Right lobe of liver (tissue), 6 donors: ENCODE measurements around the gene SSRP1. TPM values are rescaled to one million over a fixed set of nuclear protein-coding genes. Genes with fewer than 3 reads are reported as not detected.
A peak's percentile ranks its signal among the peaks of the same experiment; 100 is the strongest.

Source experiments
- ATAC-seq, 4 donors: fragments of 200-7000 bp; cut with Tn5 transposase; one replicate each; pipeline ENCODE4 v1.9.1; 2020; ENCODE audit warnings: mild to moderate bottlenecking in 4 of 4, moderate library complexity in 4 of 4
- DNase-seq, 3 donors: peaks; one replicate each; pipeline ENCODE4 v3.0.0-alpha.2; 2020
- H3K27ac ChIP-seq, 3 donors: fragments of 200-600 bp; one replicate each; pipeline ENCODE4 v1.8.0; 2022
- H3K27me3 ChIP-seq, 2 donors: fragments of 200-600 bp; one replicate each; pipeline ENCODE4 v1.8.0; 2022
- H3K36me3 ChIP-seq, 4 donors: fragments of 200-600 bp; sonication (generic) in 1 of 4; one replicate each; pipeline versions ENCODE4 v1.5.1 to v1.8.0; 2017 to 2022; ENCODE audit warnings: control low read depth in 1 of 4
- H3K4me1 ChIP-seq, 4 donors: fragments of 200-600 bp; sonication (generic) in 1 of 4; one replicate each; pipeline versions ENCODE4 v1.5.1 to v1.8.0; 2017 to 2022; ENCODE audit warnings: control low read depth in 1 of 4
- H3K4me3 ChIP-seq, 3 donors: fragments of 200-600 bp; one replicate each; pipeline ENCODE4 v1.8.0; 2022
- H3K9me3 ChIP-seq, 4 donors: fragments of 200-600 bp; sonication (generic) in 1 of 4; one replicate each; pipeline versions ENCODE4 v1.5.1 to v1.8.0; 2017 to 2022; ENCODE audit warnings: control low read depth in 1 of 4
- POLR2A ChIP-seq: fragments of 450-650 bp; IDR thresholded peaks from one replicate; pipeline ENCODE4 v1.6.1; 2017; ENCODE audit warnings: antibody characterized with exemption, mild to moderate bottlenecking
- WGBS: methylation state at CpG from one replicate; pipeline ENCODE4 v1.1.6; 2018; ENCODE audit warnings: low coverage, low lambda C conversion rate; ENCODE audit not compliant: insufficient coverage; ENCODE audit errors: missing lambda C conversion rate; 5-methylcytosine and 5-hydroxymethylcytosine counted together
- intact Hi-C, 2 donors: fragments of 100-400 bp; cut with DNase I; formaldehyde crosslinking; loops; one replicate each; pipeline versions ENCODE4 v1.11.2 to v1.14.1; 2022
- total RNA-seq, 6 experiments: library from RNA; depleted of rRNA in 2 of 6; stranded (reverse); fragments of >200 nt in 2 of 6; fragmentation: NEBNext Ultra II Directional in 3 of 6; extraction: Animal tissue kit (Norgen Biotek cat#: 25700) in 3 of 6; gene quantifications; one replicate each; pipeline versions ENCODE4 v1.1.0 to v1.2.4, GENCODE V29; 2016 to 2023
- TF ChIP-seq, protein P1 (sequence below), 4 donors: fragments of 200-600 bp in 3 of 4; fragments of 450-650 bp in 1 of 4; IDR thresholded peaks; one replicate each; pipeline versions ENCODE4 v1.5.1 to v1.8.0; 2016 to 2022; ENCODE audit warnings: antibody characterized with exemption in 4 of 4, mild to moderate bottlenecking in 2 of 4
- donor health status: DM: no; HTN: yes; CAD: no.
- donor health status: DM: no; HTN: no; CAD: no.
- donor health status: DM: no; HTN: no; CAD: no.
- donor health status: DM: no; HTN: yes; CAD: no.
- donor health status: DM: no; HTN: yes; CAD: no.

Gene SSRP1
- total RNA-seq, 6 experiments from 2014 or later = 24.5 to 47.9 (median 29.9) TPM

DNA sequence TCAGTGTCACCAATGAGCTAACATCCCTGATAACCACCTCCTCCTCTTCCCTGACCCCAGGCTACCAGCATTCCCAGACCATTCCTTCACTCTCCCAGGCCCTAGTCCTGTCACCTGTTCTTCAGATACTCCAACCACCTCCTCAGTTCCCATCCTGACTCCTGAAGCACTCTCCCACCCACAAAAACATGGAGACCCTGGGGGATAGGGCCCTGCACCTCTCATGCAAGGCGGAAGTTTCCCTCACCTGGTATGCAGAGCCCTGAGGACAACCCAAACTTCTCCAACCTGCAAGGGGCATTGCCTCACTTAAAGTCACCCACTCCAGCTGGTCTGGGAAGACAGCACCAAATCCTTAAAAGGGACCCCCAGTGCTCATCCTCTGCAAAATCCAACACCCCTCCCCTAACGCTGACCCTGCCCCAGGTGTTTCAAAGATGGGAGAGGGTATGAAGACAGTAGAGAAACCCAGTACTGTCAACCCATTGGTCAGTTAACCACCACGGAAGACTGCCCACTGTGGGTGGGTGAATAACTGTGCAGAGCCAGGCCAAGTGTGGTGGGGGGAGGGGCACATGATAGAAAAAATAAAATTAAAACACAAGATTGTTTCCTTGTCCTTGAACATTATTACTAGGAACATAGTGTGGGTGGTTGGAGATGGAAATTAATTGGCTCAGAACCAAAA, 12.4 kb downstream of the SSRP1 start:
- WGBS = 52% methylated on average over 3 of the region's 3 CpGs
- Histone ChIP-seq H3K4me3 (peak overlapping the region; percentile 65 to 73 (median 70)), H3K9me3 (no peaks in the 10 kb centered on the region), H3K36me3 (peaks cover 0 to 18% (median 6%) of the 10 kb centered on the region in 4 donors), H3K4me1 (peaks cover 0 to 52% (median 22%) of the 10 kb centered on the region in 4 donors), H3K27ac (peak overlapping the region; percentile 86 to 96 (median 88)), H3K27me3 (no peaks in the 10 kb centered on the region)
- DNase-seq = no peak
- no peak for ATAC-seq
- no peak for TF ChIP-seq POLR2A
- TF ChIP-seq, protein P1, sequence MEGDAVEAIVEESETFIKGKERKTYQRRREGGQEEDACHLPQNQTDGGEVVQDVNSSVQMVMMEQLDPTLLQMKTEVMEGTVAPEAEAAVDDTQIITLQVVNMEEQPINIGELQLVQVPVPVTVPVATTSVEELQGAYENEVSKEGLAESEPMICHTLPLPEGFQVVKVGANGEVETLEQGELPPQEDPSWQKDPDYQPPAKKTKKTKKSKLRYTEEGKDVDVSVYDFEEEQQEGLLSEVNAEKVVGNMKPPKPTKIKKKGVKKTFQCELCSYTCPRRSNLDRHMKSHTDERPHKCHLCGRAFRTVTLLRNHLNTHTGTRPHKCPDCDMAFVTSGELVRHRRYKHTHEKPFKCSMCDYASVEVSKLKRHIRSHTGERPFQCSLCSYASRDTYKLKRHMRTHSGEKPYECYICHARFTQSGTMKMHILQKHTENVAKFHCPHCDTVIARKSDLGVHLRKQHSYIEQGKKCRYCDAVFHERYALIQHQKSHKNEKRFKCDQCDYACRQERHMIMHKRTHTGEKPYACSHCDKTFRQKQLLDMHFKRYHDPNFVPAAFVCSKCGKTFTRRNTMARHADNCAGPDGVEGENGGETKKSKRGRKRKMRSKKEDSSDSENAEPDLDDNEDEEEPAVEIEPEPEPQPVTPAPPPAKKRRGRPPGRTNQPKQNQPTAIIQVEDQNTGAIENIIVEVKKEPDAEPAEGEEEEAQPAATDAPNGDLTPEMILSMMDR (IDR thresholded peaks at IDR 0.05) = no peak
- intact Hi-C loops = no loop called here

DNA sequence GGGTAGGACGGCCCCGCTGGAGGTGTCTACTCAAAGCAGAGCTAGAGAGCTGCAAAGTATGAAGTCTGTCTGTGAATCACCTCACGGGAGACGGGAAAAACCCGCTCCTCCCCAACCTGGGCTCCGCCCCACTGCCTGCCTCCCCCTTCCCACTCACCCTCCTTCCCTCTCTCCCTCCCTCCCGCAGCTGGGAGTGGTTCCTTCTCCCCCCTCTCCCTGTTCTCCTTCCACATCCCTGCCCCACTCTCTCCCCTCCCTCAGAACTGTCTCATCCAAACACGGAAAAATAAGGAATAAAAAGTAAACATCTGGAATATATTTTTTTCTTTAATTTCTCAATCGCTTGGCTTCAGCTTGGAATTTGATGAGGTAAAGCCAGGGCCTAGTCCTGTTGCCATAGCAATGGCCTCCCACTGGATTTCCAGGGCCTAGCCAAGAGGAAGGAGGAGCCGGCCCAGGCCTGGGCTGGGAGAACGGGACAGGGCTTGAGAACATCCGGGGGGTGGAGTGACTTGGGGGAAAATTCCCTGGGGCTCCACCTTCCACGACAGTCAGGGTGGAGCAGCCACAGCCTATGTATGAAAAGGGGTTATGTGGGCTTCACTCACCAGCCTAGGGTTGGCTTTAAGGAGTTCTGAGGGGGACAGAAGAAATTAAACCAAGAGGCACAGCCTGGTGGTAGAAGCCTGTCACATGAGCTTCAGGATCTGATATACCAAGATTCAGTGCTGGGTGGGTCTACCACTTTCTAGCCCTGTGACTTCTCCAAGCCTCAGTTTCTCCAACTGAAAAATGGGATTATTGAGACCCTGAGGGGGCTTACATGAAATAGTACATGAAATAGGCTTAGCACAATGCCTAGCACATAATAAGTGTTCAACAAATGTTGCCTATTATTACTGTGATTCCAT, 13.2 kb downstream of the SSRP1 start:
- 28% methylated on average over 7 of the region's 13 CpGs for WGBS
- intact Hi-C loops = no loop called here

DNA sequence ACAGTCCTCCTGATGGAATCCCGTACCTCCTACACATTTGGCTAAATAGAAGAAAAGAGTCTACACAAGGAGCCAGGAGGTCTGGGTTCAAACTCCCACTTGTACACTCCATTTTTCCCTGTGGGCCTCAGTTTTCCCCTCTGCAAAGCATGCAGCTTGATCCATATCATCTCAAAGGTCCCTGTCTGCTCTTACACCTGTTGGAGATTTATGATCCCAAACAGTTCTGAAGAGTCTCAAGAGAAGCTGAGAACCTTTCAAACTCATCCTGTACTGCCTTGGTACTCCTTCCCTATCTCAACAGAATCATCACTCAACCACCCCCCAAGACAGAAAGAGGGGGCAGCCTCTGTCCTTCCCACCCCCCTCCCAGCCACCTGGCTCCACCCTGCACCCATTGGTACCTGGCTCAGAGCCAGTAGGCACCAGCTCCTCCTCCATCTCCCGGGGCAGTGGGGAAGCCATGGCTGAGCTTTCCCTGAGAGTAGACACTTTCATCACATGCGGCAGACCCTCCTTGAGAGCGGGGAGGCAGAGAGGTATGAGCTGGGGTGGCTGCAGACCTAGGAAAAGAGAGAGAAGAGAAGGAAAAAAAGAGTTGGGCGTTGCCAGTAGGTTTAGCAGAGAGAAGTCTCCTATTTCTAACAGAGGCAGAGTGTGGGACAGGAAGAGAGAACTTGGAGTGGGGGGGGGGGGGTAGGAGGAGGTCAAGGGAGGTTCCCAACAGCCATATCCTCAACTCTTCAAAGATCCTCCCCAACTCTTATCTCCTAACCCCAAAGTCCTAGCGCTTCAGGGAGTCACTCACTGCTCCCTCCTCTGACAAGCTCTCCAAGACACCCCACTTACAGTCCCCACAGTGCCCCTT, 14.1 kb downstream of the SSRP1 start:
- H3K36me3 ChIP-seq = peaks cover 4 to 12% (median 8%) of the 10 kb centered on the region in 4 donors
- no peaks in the 10 kb centered on the region for H3K27me3 ChIP-seq
- H3K4me3 ChIP-seq = peak overlapping the region; percentile 28 to 73 (median 47)
- intact Hi-C loops = no loop called here
- H3K27ac ChIP-seq = peak overlapping the region; percentile 70 to 86 (median 73)
- TF ChIP-seq, protein P1 (IDR thresholded peaks at IDR 0.05) = no peak
- peak; percentile 11 for TF ChIP-seq POLR2A
- peak in 1 of 3 donors; percentile 51 for DNase-seq
- H3K4me1 ChIP-seq = peaks cover 0 to 56% (median 25%) of the 10 kb centered on the region in 4 donors
- H3K9me3 ChIP-seq = no peaks in the 10 kb centered on the region
- WGBS = 20% methylated on average over 5 of the region's 6 CpGs
- ATAC-seq = no peak

More for the DNA sequence above, 13.2 kb downstream of the SSRP1 start:
- ATAC-seq = peak; percentile 64 to 72 (median 70)
- Histone ChIP-seq H3K27ac (peak overlapping the region; percentile 73 to 88 (median 73)), H3K36me3 (peaks cover 2 to 12% (median 4%) of the 10 kb centered on the region in 4 donors), H3K4me3 (peak overlapping the region; percentile 28 to 73 (median 47)), H3K27me3 (no peaks in the 10 kb centered on the region), H3K4me1 (peaks cover 0 to 56% (median 22%) of the 10 kb centered on the region in 4 donors), H3K9me3 (no peaks in the 10 kb centered on the region)
- TF ChIP-seq, protein P1 (IDR thresholded peaks at IDR 0.05) = no peak
- TF ChIP-seq POLR2A = peak; percentile 52
- peak; percentile 90 to 95 (median 94) for DNase-seq
